SU-DHL-6 (cell line): ENCODE results near the gene BHLHE23.

ENCODE experiments used
- CTCF ChIP-seq: fragments of 200-600 bp; sonication (generic); IDR thresholded peaks from one replicate; pipeline ENCODE4 v1.5.1; 2017; ENCODE audit warnings: antibody characterized with exemption, mild to moderate bottlenecking, low read length, moderate library complexity; ENCODE audit not compliant: insufficient read depth, poor library complexity, severe bottlenecking
- EZH2phosphoT487 ChIP-seq: fragments of 200-600 bp; sonication (generic), shearing (Covaris generic); conservative IDR thresholded peaks from 2 replicates; pipeline ENCODE4 v1.6.1; 2018; ENCODE audit warnings: mild to moderate bottlenecking, antibody characterized with exemption, low read length, moderate library complexity, mixed read lengths

- TF ChIP-seq CTCF, result no peak
- no peak for TF ChIP-seq EZH2phosphoT487
Observed at GRCh38 chr20:62967628-62968351, 39.0 kb downstream of the BHLHE23 start.
